Erythroblast (primary cell): ENCODE measurements around the gene VWA1.

ENCODE experiments used
- GATA1 ChIP-seq: IDR thresholded peaks from 2 replicates; pipeline ENCODE4 v1.6.1; 2011; ENCODE audit warnings: low read depth, mild to moderate bottlenecking, control low read depth, low read length, moderate library complexity
- POLR2A ChIP-seq: IDR thresholded peaks from 2 replicates; pipeline ENCODE4 v1.6.1; 2011; ENCODE audit warnings: mild to moderate bottlenecking, low read length

- peak; percentile 64 for TF ChIP-seq POLR2A
- TF ChIP-seq GATA1 = no peak
Observed at GRCh38 chr1:1399872-1400575, 35.5 kb upstream of the VWA1 start.
